ENCODE data around the gene RELT.

RELT gene

GRCh38 chr11:73439002-73439843, 63.0 kb downstream of the RELT start:
- peak; percentile 52 for DNase-seq

DNA sequence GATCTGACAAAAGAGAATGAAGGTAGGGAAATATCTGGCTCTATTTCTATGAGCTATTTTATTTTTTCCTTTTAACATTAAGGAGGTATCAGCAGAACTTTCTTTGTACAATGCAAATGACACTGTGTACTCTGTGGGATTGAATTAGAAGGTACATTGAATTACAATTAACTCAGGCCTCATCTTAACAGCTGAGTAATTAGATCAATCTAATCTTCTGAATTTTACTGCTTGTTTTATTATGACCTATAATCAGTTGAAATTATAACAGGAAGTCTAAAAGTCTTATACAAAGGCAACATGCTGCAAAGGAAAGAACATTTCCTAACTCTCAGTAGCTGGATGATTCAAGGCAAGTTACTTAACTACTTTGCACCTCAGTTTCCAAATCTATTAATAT, 69.8 kb downstream of the RELT start:
- no peak for DNase-seq

DNA sequence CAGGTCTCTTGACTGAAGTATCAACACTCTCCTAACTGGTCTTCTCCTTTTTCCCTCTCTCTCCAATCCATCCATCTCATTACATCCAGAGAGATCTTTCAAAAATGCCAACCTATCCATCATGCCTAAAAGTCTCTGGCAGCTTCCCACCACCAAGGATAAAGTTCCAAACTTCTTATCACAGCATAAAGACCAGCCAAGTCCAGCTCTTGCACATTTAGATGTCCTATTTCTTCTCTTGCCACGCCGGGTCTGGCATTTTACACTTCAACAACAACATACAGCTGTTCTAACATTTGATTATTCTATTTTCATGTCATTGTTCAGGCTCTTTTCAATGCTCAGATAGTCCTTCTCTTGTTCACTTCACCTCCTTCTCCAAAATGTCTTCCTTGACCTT, 70.6 kb downstream of the RELT start:
- DNase-seq: no peak
